ENCODE measurements around the gene CLEC3A. TPM values are rescaled to one million over a fixed set of nuclear protein-coding genes. Genes with fewer than 3 reads are reported as not detected.
"Not testable (repeated sequence)": the region's sequence is repeated elsewhere in the genome, so short reads cannot be mapped to it uniquely, and the experiment has no call there.

The CLEC3A gene
- total RNA-seq, 4 donors from 2014 or later, result 0.27 to 0.47 TPM; not detected in 2

GRCh38 chr16:78048319-78048718 is 26.0 kb downstream of the CLEC3A start:
- Histone ChIP-seq H3K9me3 (no peaks in the 10 kb centered on the region), H3K4me3 (no peak overlapping the region), H3K36me3 (no peaks in the 10 kb centered on the region), H3K27ac (no peak overlapping the region), H3K27me3 (peaks cover 19% of the 10 kb centered on the region), H3K4me1 (peaks cover 0 to 3% (median 0%) of the 10 kb centered on the region in 3 donors)
- TF ChIP-seq CTCF (IDR thresholded peaks at IDR 0.05) (no peak), EP300 (IDR thresholded peaks at IDR 0.05) (no peak), POLR2AphosphoS5 (IDR thresholded peaks at IDR 0.05) (no peak), POLR2A (IDR thresholded peaks at IDR 0.05) (no peak)
- 64 to 80% methylated on average over 2 to 7 of the region's 15 CpGs for WGBS, 2 donors (ENCODE audit: low coverage in 1 of 2)
- ATAC-seq, result no peak

- Histone ChIP-seq H3K9me3 (no peaks in the 10 kb centered on the region), H3K36me3 (no peaks in the 10 kb centered on the region), H3K27ac (no peak overlapping the region), H3K4me1 (peaks cover 0 to 1% (median 0%) of the 10 kb centered on the region in 3 donors), H3K27me3 (peaks cover 21% of the 10 kb centered on the region), H3K4me3 (no peak overlapping the region)
- WGBS, 2 donors (ENCODE audit: low coverage in 1 of 2), result 69 to 71% methylated on average over 2 of the region's 2 CpGs
- TF ChIP-seq POLR2A (IDR thresholded peaks at IDR 0.05) (no peak), EP300 (IDR thresholded peaks at IDR 0.05) (no peak), POLR2AphosphoS5 (IDR thresholded peaks at IDR 0.05) (no peak), CTCF (IDR thresholded peaks at IDR 0.05) (no peak)
- no peak for ATAC-seq
These were observed 28.5 kb downstream of the CLEC3A start for GRCh38 chr16:78050734-78051400.

- H3K4me3 ChIP-seq, result no peak overlapping the region
- peaks cover 23% of the 10 kb centered on the region for H3K27me3 ChIP-seq
- TF ChIP-seq POLR2AphosphoS5 (IDR thresholded peaks at IDR 0.05) (no peak), POLR2A (IDR thresholded peaks at IDR 0.05) (no peak), EP300 (IDR thresholded peaks at IDR 0.05) (no peak), CTCF (IDR thresholded peaks at IDR 0.05) (no peak)
- H3K36me3 ChIP-seq, result no peaks in the 10 kb centered on the region
- ATAC-seq, result no peak
- WGBS, 2 donors (ENCODE audit: low coverage in 1 of 2), result 36 to 60% methylated on average over 7 to 9 of the region's 9 CpGs
- H3K4me1 ChIP-seq, result no peaks in the 10 kb centered on the region
- no peaks in the 10 kb centered on the region for H3K9me3 ChIP-seq
- H3K27ac ChIP-seq, result no peak overlapping the region
These were observed 35.6 kb downstream of the CLEC3A start for GRCh38 chr16:78057803-78058564.

GRCh38 chr16:78059806-78060205 is 37.5 kb downstream of the CLEC3A start:
- not testable (repeated sequence) for ATAC-seq, H3K27ac ChIP-seq, H3K4me1 ChIP-seq, H3K36me3 ChIP-seq, H3K4me3 ChIP-seq, H3K9me3 ChIP-seq
- WGBS, 2 donors (ENCODE audit: low coverage in 1 of 2), result 100% methylated on average over 4 of the region's 25 CpGs; no CpG with 5 or more reads in 1 of the 2 donors
- H3K27me3 ChIP-seq, result peaks cover 23% of the 10 kb centered on the region

GRCh38 chr16:78060295-78060694 is 37.9 kb downstream of the CLEC3A start:
- TF ChIP-seq CTCF (IDR thresholded peaks at IDR 0.05), result no peak
- TF ChIP-seq EP300 (IDR thresholded peaks at IDR 0.05), result no peak
- no peak for TF ChIP-seq POLR2A (IDR thresholded peaks at IDR 0.05)
- no peak for TF ChIP-seq POLR2AphosphoS5 (IDR thresholded peaks at IDR 0.05)
- no peak for ATAC-seq

More at GRCh38 chr16:78060295-78060694, 37.9 kb downstream of the CLEC3A start:
- H3K27me3 ChIP-seq, result peaks cover 23% of the 10 kb centered on the region
- H3K9me3 ChIP-seq, result no peaks in the 10 kb centered on the region
- H3K36me3 ChIP-seq, result no peaks in the 10 kb centered on the region
- H3K4me1 ChIP-seq, result no peaks in the 10 kb centered on the region
- no peak overlapping the region for H3K27ac ChIP-seq
- H3K4me3 ChIP-seq, result no peak overlapping the region
- WGBS, 2 donors (ENCODE audit: low coverage in 1 of 2), result 17 to 28% methylated on average over 4 to 5 of the region's 5 CpGs
